Endothelial cell of umbilical vein (primary cell): ENCODE results near the gene ENOX2. TPM values are rescaled to one million over a fixed set of nuclear protein-coding genes. Genes with fewer than 3 reads are reported as not detected.

Experiments used
- BruUV-seq: library from RNA; stranded (reverse); fragments of 400-500 nt; replicated peaks from 2 replicates; lab custom pipeline; 2021; lab: Mats Ljungman, UMichigan
- CTCF ChIA-PET: fragments of 300-600, 350-600 bp; sonication (Branson Sonifier 250); formaldehyde crosslinking; loops from one replicate; lab custom pipeline; 2021; ENCODE audit warnings: antibody characterized with exemption, inconsistent platforms; lab: Charles Lee
- POLR2A ChIA-PET: fragments of 300-600, 350-600 bp; sonication (Branson Sonifier 250); formaldehyde crosslinking; loops from one replicate; lab custom pipeline; 2021; ENCODE audit warnings: antibody characterized with exemption, inconsistent platforms; lab: Charles Lee
- DNase-seq: peaks from one replicate; pipeline ENCODE4 v3.0.0-alpha.2; 2011; ENCODE audit warnings: low read depth, low spot score
- FAIRE-seq: peaks from 2 replicates; lab custom pipeline; 2011; peaks lifted over from hg19 to GRCh38; lab: Jason Lieb, UNC
- H2AFZ ChIP-seq: 2 replicates; pipeline ENCODE4 v1.6.0; 2012; ENCODE audit warnings: low read depth, low read length, control low read depth, inconsistent platforms
- H3K27ac ChIP-seq: 2 replicates; pipeline ENCODE4 v1.5.1; 2011; ENCODE audit warnings: low read depth, mild to moderate bottlenecking, control low read depth, low read length, moderate library complexity; ENCODE audit not compliant: insufficient read depth
- H3K27me3 ChIP-seq, 2 experiments: 2 replicates each; pipeline versions ENCODE4 v1.6.0 to v1.6.1; 2011; ENCODE audit warnings: low read length in 2 of 2, mixed read lengths in 1 of 2; ENCODE audit not compliant: control insufficient read depth in 2 of 2, insufficient read depth in 2 of 2
- H3K36me3 ChIP-seq, 2 experiments: 2 replicates in 1 of 2; 3 replicates in 1 of 2; pipeline ENCODE4 v1.5.1; 2011; ENCODE audit warnings: low read length in 2 of 2, mild to moderate bottlenecking in 1 of 2, moderate library complexity in 1 of 2; ENCODE audit not compliant: control insufficient read depth in 2 of 2, insufficient read depth in 2 of 2; ENCODE audit errors: extremely low read depth in 1 of 2
- H3K4me1 ChIP-seq: 3 replicates; pipeline ENCODE4 v1.5.1; 2011; ENCODE audit warnings: mild to moderate bottlenecking, low read length; ENCODE audit not compliant: control insufficient read depth, insufficient read depth; ENCODE audit errors: extremely low read depth
- H3K4me2 ChIP-seq: 2 replicates; pipeline ENCODE4 v1.6.1; 2011; ENCODE audit warnings: low read length, control low read depth, mixed read lengths; ENCODE audit not compliant: insufficient read depth
- H3K4me3 ChIP-seq, 3 experiments: fragments of 200-600 bp in 1 of 3; sonication (generic), shearing (Covaris generic) in 1 of 3; replicated peaks in 1 of 3; 2 replicates each; pipeline ENCODE4 v1.5.1; 2011 to 2016; ENCODE audit warnings: control low read depth in 3 of 3, low read length in 3 of 3, mild to moderate bottlenecking in 2 of 3, inconsistent platforms in 1 of 3, low read depth in 1 of 3, moderate library complexity in 1 of 3; ENCODE audit not compliant: insufficient read depth in 1 of 3
- H3K79me2 ChIP-seq: 2 replicates; pipeline ENCODE4 v1.6.0; 2012; ENCODE audit warnings: low read length, inconsistent platforms; ENCODE audit not compliant: control insufficient read depth, insufficient read depth
- H3K9ac ChIP-seq: replicated peaks from 2 replicates; pipeline ENCODE3; 2011; ENCODE audit warnings: low read length, control low read depth; ENCODE audit not compliant: insufficient read depth; ENCODE audit errors: extremely low read depth
- H3K9me1 ChIP-seq: replicated peaks from 3 replicates; pipeline ENCODE4 v1.6.0; 2011; ENCODE audit warnings: mild to moderate bottlenecking, low read length; ENCODE audit not compliant: control insufficient read depth, insufficient read depth; ENCODE audit errors: extremely low read depth
- H3K9me3 ChIP-seq: replicated peaks from 2 replicates; pipeline ENCODE4 v1.5.1; 2012; ENCODE audit warnings: low read length, inconsistent platforms; ENCODE audit not compliant: control insufficient read depth, insufficient read depth
- H4K20me1 ChIP-seq: replicated peaks from 2 replicates; pipeline ENCODE3; 2011; ENCODE audit warnings: mild to moderate bottlenecking, low read length; ENCODE audit not compliant: control insufficient read depth, insufficient read depth; ENCODE audit errors: extremely low read depth
- EZH2 ChIP-seq: IDR thresholded peaks from 2 replicates; pipeline ENCODE4 v1.6.1; 2012; ENCODE audit warnings: borderline replicate concordance, low read depth, mild to moderate bottlenecking, moderate library complexity, low read length, inconsistent platforms; ENCODE audit not compliant: severe bottlenecking
- FOS ChIP-seq: IDR thresholded peaks from 2 replicates; pipeline ENCODE4 v1.6.1; 2011; ENCODE audit warnings: mild to moderate bottlenecking, low read length, moderate library complexity, borderline replicate concordance; ENCODE audit not compliant: insufficient read depth
- GATA2 ChIP-seq: IDR thresholded peaks from 2 replicates; pipeline ENCODE4 v1.7.0; 2011; ENCODE audit warnings: low read depth, mild to moderate bottlenecking, moderate library complexity, mixed read lengths, low read length; ENCODE audit not compliant: insufficient read length, insufficient read depth
- JUN ChIP-seq: IDR thresholded peaks from 2 replicates; pipeline ENCODE4 v1.6.1; 2011; ENCODE audit warnings: borderline replicate concordance, low read depth; ENCODE audit not compliant: insufficient read length, insufficient read depth
- MYC ChIP-seq: IDR thresholded peaks from one replicate; pipeline ENCODE4 v1.6.1; 2011; ENCODE audit warnings: mild to moderate bottlenecking, low read depth, low read length
- POLR2A ChIP-seq: IDR thresholded peaks from 2 replicates; pipeline ENCODE4 v1.6.1; 2012; ENCODE audit warnings: low read depth, mild to moderate bottlenecking, control low read depth, low read length
- POLR2AphosphoS5 ChIP-seq: IDR thresholded peaks from 2 replicates; pipeline ENCODE4 v1.6.1; 2012; ENCODE audit warnings: low read depth, mild to moderate bottlenecking, control low read depth, low read length, moderate library complexity; ENCODE audit not compliant: insufficient read depth
- dilution Hi-C: fragments of 300-500 bp; cut with MboI; formaldehyde crosslinking; loops from one replicate; pipeline ENCODE4 v1.15.0; 2019; ENCODE audit warnings: low sequenced_read_pairs; ENCODE audit not compliant: extremely low pct_ligation_motif_present
- intact Hi-C: fragments of 100-400 bp; cut with micrococcal nuclease; formaldehyde crosslinking; loops from one replicate; pipeline ENCODE4 v1.10.0; 2022
- polyA plus RNA-seq, 4 experiments: library from polyadenylated mRNA; depleted of rRNA in 3 of 4; stranded (reverse) in 3 of 4; unstranded in 1 of 4; fragments of >200 nt; gene quantifications; 2 replicates each; pipeline versions ENCODE4 v1.2.1 to v1.2.3, GENCODE V29; 2011 to 2012; ENCODE audit warnings: missing spikeins in 1 of 4
- total RNA-seq: library from RNA; stranded (reverse); gene quantifications from 2 replicates; pipeline ENCODE4 v1.2.3, GENCODE V29; 2021
- TF ChIP-seq, protein P1 (sequence below), 2 donors: IDR thresholded peaks; 1 replicate in 1 of 2; 2 replicates in 1 of 2; pipeline ENCODE4 v1.5.1; 2011; ENCODE audit warnings: low read length in 2 of 2, mild to moderate bottlenecking in 2 of 2, moderate library complexity in 2 of 2, control low read depth in 1 of 2, inconsistent platforms in 1 of 2, low read depth in 1 of 2; ENCODE audit not compliant: insufficient read depth in 1 of 2; ENCODE audit errors: extremely low read depth in 1 of 2
- TF ChIP-seq, protein P2 (sequence below): IDR thresholded peaks from 2 replicates; pipeline ENCODE4 v1.6.1; 2011; ENCODE audit not compliant: insufficient read depth, insufficient read length

The ENOX2 gene
- total and polyA plus RNA-seq, 2 donors (not counting 3 experiments of a cell fraction or from before 2014, with no cell fraction given): 5.5 to 13.1 TPM

DNA sequence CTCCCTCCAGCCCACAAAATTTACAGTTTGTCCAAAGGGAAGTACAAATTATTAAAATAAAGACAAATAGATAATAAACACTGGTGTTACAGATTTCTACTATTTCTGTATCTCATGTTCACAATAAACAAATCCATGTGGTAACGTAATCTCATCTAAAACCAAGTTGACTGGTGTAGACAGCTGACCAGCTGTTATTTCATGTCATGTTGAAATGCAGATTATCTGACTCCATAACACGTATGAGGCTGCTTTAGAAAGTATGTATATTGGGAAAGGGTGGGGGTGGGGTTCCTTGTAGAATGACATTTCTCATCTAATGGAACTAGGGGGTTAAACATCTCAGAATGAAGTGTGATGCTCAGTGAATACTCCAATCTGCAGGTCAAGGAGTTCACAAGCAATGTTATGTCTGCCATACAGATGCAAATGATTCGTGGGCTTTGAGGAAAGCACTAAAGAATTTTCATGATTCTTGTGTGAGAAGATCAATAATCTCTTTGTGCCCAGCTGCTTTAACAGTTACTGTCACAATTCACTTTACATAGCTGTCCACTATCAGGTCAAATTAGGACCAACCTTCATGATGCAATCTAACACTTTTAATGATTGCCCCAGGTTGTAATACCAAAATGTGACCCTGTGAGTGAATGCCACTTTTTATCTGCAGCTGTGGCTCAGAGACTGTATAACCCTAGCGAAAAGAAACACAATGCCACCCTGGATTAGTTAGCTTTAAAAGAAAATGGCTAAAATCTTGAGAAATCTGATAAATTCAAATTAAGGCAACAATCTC, 114.0 kb downstream of the ENOX2 start:
- DNase-seq (no peak), FAIRE-seq (no peak)
- no peak overlapping the region for H3K4me2 ChIP-seq
- no peak overlapping the region for H3K27ac ChIP-seq
- POLR2A ChIA-PET: no interaction called here
- H3K79me2 ChIP-seq: no peaks in the 10 kb centered on the region
- peaks cover 3% of the 10 kb centered on the region for H3K4me1 ChIP-seq
- dilution Hi-C loops: no loop called here
- H3K27me3 ChIP-seq: no peaks in the 10 kb centered on the region
- H3K4me3 ChIP-seq: no peak overlapping the region
- CTCF ChIA-PET: no interaction called here
- no peak overlapping the region for H2AFZ ChIP-seq
- no peaks in the 10 kb centered on the region for H4K20me1 ChIP-seq
- no peaks in the 10 kb centered on the region for H3K36me3 ChIP-seq
- TF ChIP-seq, protein P1, sequence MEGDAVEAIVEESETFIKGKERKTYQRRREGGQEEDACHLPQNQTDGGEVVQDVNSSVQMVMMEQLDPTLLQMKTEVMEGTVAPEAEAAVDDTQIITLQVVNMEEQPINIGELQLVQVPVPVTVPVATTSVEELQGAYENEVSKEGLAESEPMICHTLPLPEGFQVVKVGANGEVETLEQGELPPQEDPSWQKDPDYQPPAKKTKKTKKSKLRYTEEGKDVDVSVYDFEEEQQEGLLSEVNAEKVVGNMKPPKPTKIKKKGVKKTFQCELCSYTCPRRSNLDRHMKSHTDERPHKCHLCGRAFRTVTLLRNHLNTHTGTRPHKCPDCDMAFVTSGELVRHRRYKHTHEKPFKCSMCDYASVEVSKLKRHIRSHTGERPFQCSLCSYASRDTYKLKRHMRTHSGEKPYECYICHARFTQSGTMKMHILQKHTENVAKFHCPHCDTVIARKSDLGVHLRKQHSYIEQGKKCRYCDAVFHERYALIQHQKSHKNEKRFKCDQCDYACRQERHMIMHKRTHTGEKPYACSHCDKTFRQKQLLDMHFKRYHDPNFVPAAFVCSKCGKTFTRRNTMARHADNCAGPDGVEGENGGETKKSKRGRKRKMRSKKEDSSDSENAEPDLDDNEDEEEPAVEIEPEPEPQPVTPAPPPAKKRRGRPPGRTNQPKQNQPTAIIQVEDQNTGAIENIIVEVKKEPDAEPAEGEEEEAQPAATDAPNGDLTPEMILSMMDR (IDR thresholded peaks at IDR 0.05; ENCODE audit: extremely low read depth in 1 of 2, insufficient read depth in 1 of 2, low read depth in 1 of 2, low read length in 2 of 2): no peak
- TF ChIP-seq POLR2A (no peak), POLR2AphosphoS5 (no peak), GATA2 (no peak), FOS (no peak), MYC (no peak), JUN (no peak), EZH2 (no peak)
- TF ChIP-seq, protein P2, sequence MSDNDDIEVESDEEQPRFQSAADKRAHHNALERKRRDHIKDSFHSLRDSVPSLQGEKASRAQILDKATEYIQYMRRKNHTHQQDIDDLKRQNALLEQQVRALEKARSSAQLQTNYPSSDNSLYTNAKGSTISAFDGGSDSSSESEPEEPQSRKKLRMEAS: no peak
- no peak overlapping the region for H3K9ac ChIP-seq
- H3K9me1 ChIP-seq: no peaks in the 10 kb centered on the region
- no TSS peak for BruUV-seq
- intact Hi-C loops: no loop called here
- H3K9me3 ChIP-seq: no peaks in the 10 kb centered on the region
